ENCODE results near the gene AOAH. TPM values are rescaled to one million over a fixed set of nuclear protein-coding genes. Genes with fewer than 3 reads are reported as not detected.

The AOAH gene
- total and polyA plus RNA-seq, 2 donors (not counting 3 experiments of a cell fraction or from before 2014, with no cell fraction given): not detected

GRCh38 chr7:36514289-36515243, 209.7 kb downstream of the AOAH start:
- no peaks in the 10 kb centered on the region for H3K9me1 ChIP-seq (replicated peaks; ENCODE audit: control insufficient read depth, extremely low read depth, insufficient read depth, low read length)
- peaks cover 0 to 2% of the 10 kb centered on the region in 2 experiments for H3K27me3 ChIP-seq (ENCODE audit: control insufficient read depth in 2 of 2, insufficient read depth in 2 of 2, low read length in 2 of 2)
- H3K79me2 ChIP-seq (ENCODE audit: control insufficient read depth, insufficient read depth, low read length): no peaks in the 10 kb centered on the region
- no peaks in the 10 kb centered on the region for H4K20me1 ChIP-seq (replicated peaks; ENCODE audit: control insufficient read depth, extremely low read depth, insufficient read depth, low read length)
- FAIRE-seq: no peak
- ChIA-PET POLR2A (no interaction called here), CTCF (no interaction called here)
- BruUV-seq (replicated peaks): no TSS peak
- no peak overlapping the region for H3K9ac ChIP-seq (replicated peaks; ENCODE audit: extremely low read depth, insufficient read depth, low read length)
- TF ChIP-seq POLR2A (IDR thresholded peaks at IDR 0.05; ENCODE audit: low read depth, low read length) (no peak), CTCF (IDR thresholded peaks at IDR 0.05; ENCODE audit: extremely low read depth in 1 of 2, insufficient read depth in 1 of 2, low read depth in 1 of 2, low read length in 2 of 2) (no peak), JUN (IDR thresholded peaks at IDR 0.05; ENCODE audit: borderline replicate concordance, insufficient read depth, insufficient read length, low read depth) (no peak), MAX (IDR thresholded peaks at IDR 0.05; ENCODE audit: insufficient read depth, insufficient read length) (no peak), GATA2 (IDR thresholded peaks at IDR 0.05; ENCODE audit: insufficient read depth, insufficient read length, low read depth, low read length) (no peak), POLR2AphosphoS5 (IDR thresholded peaks at IDR 0.05; ENCODE audit: insufficient read depth, low read depth, low read length) (no peak), MYC (IDR thresholded peaks at IDR 0.05; ENCODE audit: low read depth, low read length) (no peak), FOS (IDR thresholded peaks at IDR 0.05; ENCODE audit: borderline replicate concordance, insufficient read depth, low read length) (no peak), EZH2 (IDR thresholded peaks at IDR 0.05; ENCODE audit: borderline replicate concordance, low read depth, low read length, severe bottlenecking) (no peak)
- no peaks in the 10 kb centered on the region for H3K4me1 ChIP-seq (ENCODE audit: control insufficient read depth, extremely low read depth, insufficient read depth, low read length)
- H3K36me3 ChIP-seq (ENCODE audit: control insufficient read depth in 2 of 2, extremely low read depth in 1 of 2, insufficient read depth in 2 of 2, low read length in 2 of 2): no peaks in the 10 kb centered on the region
- DNase-seq (ENCODE audit: low read depth, low spot score): no peak
- dilution Hi-C loops (cut with MboI; ENCODE audit: extremely low pct_ligation_motif_present, low sequenced_read_pairs) (no loop called here), intact Hi-C loops (cut with micrococcal nuclease) (no loop called here)
- no peaks in the 10 kb centered on the region for H3K9me3 ChIP-seq (replicated peaks; ENCODE audit: control insufficient read depth, insufficient read depth, low read length)
- no peak overlapping the region for H3K4me3 ChIP-seq (replicated peaks in 1 of 3; ENCODE audit: insufficient read depth in 1 of 3, low read depth in 1 of 3, low read length in 3 of 3)
- H3K4me2 ChIP-seq (ENCODE audit: insufficient read depth, low read length): no peak overlapping the region
- no peak overlapping the region for H3K27ac ChIP-seq (ENCODE audit: insufficient read depth, low read depth, low read length)
- H2AFZ ChIP-seq (ENCODE audit: low read depth, low read length): no peak overlapping the region

Measured in endothelial cell of umbilical vein (primary cell).